ENCODE results near the gene GALNT17.

DNA sequence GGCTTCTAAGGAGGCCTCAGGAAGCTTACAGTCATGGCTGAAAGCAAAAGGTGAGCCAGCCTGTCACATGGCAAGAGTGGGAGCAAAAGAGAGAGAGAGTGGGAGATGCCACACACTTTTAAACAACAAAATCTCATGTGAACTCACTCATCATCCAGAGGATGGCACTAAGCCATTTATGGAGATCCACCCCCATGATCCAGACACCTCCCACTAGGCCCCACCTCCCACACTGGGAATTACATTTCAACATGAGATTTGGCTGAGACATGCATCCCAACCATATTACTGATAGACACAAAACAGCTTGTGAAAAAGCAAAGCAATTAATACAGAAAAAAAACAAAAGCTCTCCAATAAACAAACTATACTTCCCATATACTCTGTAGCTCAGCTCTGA is 210.3 kb downstream of the GALNT17 start:
- TF ChIP-seq YY1 (IDR thresholded peaks at IDR 0.05; ENCODE audit: insufficient read depth, insufficient read length) (no peak), ZNF274 (IDR thresholded peaks at IDR 0.05; ENCODE audit: low read depth, low read length) (no peak), SUZ12 (IDR thresholded peaks at IDR 0.05; ENCODE audit: extremely low read depth, insufficient read depth, insufficient read length) (no peak)
